Measurements from ENCODE around the gene FOSB. TPM values are rescaled to one million over a fixed set of nuclear protein-coding genes. Genes with fewer than 3 reads are reported as not detected.
A peak's percentile ranks its signal among the peaks of the same experiment; 100 is the strongest.

FOSB gene
- total and polyA plus RNA-seq, 7 donors: 1.1 to 28.1 (median 11.0) TPM

DNA sequence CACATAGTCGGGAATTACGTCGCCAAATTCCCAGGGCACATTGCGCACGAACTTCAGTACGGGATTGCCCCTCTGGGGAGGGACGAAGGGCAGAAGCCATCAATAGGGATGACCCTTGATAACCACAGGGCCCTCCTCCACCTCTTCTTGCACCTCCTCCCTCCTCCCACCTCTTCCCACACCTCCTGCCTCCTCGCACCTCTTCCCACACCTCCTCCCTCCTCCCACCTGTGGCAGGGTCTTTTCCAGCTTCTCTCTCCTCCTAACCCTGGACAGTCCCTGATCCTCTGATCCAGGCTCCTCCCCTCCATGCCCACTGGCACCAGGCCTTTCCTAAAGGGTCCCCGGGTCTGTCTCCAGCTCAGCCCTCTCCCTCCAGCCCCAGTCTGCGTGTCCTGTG, 47.4 kb upstream of the FOSB start:
- Histone ChIP-seq H3K27me3 (no peaks in the 10 kb centered on the region), H3K36me3 (peaks cover 0 to 46% (median 6%) of the 10 kb centered on the region in 4 donors), H3K4me1 (peaks cover 0 to 49% (median 32%) of the 10 kb centered on the region in 4 donors), H3K4me3 (no peak overlapping the region), H3K9me3 (no peaks in the 10 kb centered on the region), H3K27ac (no peak overlapping the region)
- WGBS, 2 donors: 87 to 90% methylated on average over 10 of the region's 10 CpGs
- TF ChIP-seq EP300 (IDR thresholded peaks at IDR 0.05): no peak
- TF ChIP-seq POLR2A (IDR thresholded peaks at IDR 0.05): no peak
- no peak for TF ChIP-seq POLR2AphosphoS5 (IDR thresholded peaks at IDR 0.05)
- TF ChIP-seq, protein P1, sequence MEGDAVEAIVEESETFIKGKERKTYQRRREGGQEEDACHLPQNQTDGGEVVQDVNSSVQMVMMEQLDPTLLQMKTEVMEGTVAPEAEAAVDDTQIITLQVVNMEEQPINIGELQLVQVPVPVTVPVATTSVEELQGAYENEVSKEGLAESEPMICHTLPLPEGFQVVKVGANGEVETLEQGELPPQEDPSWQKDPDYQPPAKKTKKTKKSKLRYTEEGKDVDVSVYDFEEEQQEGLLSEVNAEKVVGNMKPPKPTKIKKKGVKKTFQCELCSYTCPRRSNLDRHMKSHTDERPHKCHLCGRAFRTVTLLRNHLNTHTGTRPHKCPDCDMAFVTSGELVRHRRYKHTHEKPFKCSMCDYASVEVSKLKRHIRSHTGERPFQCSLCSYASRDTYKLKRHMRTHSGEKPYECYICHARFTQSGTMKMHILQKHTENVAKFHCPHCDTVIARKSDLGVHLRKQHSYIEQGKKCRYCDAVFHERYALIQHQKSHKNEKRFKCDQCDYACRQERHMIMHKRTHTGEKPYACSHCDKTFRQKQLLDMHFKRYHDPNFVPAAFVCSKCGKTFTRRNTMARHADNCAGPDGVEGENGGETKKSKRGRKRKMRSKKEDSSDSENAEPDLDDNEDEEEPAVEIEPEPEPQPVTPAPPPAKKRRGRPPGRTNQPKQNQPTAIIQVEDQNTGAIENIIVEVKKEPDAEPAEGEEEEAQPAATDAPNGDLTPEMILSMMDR (IDR thresholded peaks at IDR 0.05): no peak
- intact Hi-C loops (cut with DNase I): loop anchor here (10.0 kb wide), 1 partner anchor 274 kb away; the partner anchor contains the start of genes QPCTL and SNRPD2
- no peak for DNase-seq

DNA sequence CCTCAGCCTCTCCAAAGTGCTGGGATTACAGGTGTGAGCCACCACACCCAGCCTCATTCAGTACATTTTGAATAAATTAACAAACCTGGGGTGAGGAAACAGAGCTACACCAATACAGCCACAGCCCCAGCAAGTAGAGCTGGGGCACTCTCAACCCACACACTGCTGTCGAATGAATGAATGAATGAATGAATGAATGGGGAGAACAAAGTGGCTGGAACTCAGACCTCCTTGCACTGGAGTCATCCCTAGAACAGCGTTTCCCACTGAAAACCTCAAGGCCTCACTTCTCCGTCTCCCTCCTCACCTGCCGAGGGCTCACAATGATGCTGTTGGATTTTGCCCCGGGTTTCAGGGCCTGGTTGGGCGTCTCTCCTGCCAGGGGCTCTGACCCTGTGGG, 46.9 kb upstream of the FOSB start:
- TF ChIP-seq POLR2A (IDR thresholded peaks at IDR 0.05) (no peak), EP300 (IDR thresholded peaks at IDR 0.05) (no peak), POLR2AphosphoS5 (IDR thresholded peaks at IDR 0.05) (no peak)
- TF ChIP-seq, protein P1 (IDR thresholded peaks at IDR 0.05): no peak
- no peak for DNase-seq
- intact Hi-C loops (cut with DNase I): loop anchor here (10.0 kb wide), 1 partner anchor 274 kb away; the partner anchor contains the start of genes QPCTL and SNRPD2
- H3K9me3 ChIP-seq: no peaks in the 10 kb centered on the region
- WGBS, 2 donors: 92 to 94% methylated on average over 6 of the region's 6 CpGs
- H3K27ac ChIP-seq: no peak overlapping the region
- no peaks in the 10 kb centered on the region for H3K27me3 ChIP-seq
- peaks cover 0 to 43% (median 6%) of the 10 kb centered on the region in 4 donors for H3K36me3 ChIP-seq
- H3K4me3 ChIP-seq: no peak overlapping the region
- peaks cover 0 to 49% (median 29%) of the 10 kb centered on the region in 4 donors for H3K4me1 ChIP-seq

DNA sequence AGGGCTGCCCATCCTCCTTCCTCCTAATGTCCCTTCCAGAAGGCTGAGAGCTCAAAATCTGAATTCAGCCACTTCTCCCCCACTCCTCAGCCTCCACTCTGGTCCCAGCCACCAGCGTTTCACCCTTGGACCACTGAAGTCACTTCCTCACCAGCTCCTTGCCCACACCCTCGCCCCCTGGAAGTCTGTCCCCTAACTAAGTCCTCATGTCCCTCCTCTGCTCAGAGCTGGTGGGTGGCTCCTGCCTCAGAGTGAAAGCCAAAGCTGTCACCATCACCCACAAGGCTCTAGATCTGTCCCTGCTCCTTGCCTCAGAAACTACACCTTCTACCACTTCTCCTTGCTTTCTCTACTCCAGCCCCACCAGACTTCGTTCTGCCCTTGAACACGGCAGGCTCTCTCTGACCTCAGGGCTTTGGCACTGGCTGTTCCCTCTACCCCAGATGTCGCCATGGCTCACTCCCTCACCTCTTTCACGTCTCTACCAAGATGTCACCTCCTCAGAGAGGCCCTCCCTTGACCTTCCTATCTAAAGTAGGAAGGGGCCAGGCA, 45.8 kb upstream of the FOSB start:
- 83 to 89% methylated on average over 6 of the region's 6 CpGs for WGBS, 2 donors

DNA sequence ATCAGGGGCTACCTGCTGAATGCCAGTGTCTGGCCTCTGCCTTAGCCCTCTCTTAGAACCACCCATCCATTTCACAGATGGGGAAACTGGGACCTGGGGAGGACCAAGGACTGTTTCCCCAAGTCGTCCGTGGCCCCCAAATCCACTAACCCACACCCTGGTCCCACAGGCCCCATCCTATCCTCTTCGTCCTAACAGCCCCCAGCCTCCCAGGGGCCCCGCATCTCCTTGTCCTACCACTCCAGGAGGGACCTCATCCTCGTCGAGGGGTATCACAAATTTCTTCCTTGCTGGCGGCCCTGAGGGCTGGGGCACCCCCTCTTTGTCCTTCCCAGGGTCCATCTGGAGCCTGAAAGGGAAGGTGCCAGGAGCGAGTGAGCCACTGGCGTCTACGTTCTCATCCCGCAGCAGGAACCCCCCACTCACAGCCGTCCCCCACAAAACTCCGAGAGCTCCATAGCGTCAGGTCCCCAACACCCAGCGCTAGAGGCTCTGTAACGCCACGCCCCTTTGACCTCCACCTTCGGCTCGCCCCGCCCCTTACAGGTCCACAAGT, 44.7 kb upstream of the FOSB start:
- no peaks in the 10 kb centered on the region for H3K27me3 ChIP-seq
- no peaks in the 10 kb centered on the region for H3K9me3 ChIP-seq
- DNase-seq: no peak
- intact Hi-C loops (cut with DNase I): loop anchor here (2.0 to 10.0 kb wide), 2 partner anchors 16 to 272 kb away; partner anchors contain the start of genes POLR1G, QPCTL and SNRPD2
- TF ChIP-seq, protein P1 (IDR thresholded peaks at IDR 0.05): no peak
- TF ChIP-seq POLR2AphosphoS5 (IDR thresholded peaks at IDR 0.05) (no peak), POLR2A (IDR thresholded peaks at IDR 0.05) (no peak)
- peaks cover 0 to 30% (median 6%) of the 10 kb centered on the region in 4 donors for H3K36me3 ChIP-seq
- WGBS, 2 donors: 10 to 18% methylated on average over 20 of the region's 20 CpGs
- H3K4me3 ChIP-seq: peak overlapping the region; percentile 55 to 73 (median 61)
- H3K4me1 ChIP-seq: peaks cover 0 to 35% (median 18%) of the 10 kb centered on the region in 4 donors
- H3K27ac ChIP-seq: peak overlapping the region; percentile 80 to 92 (median 90)

More for the DNA sequence above, 45.8 kb upstream of the FOSB start:
- H3K4me1 ChIP-seq: peaks cover 0 to 37% (median 18%) of the 10 kb centered on the region in 4 donors
- TF ChIP-seq EP300 (IDR thresholded peaks at IDR 0.05) (no peak), POLR2AphosphoS5 (IDR thresholded peaks at IDR 0.05) (no peak), POLR2A (IDR thresholded peaks at IDR 0.05) (no peak)
- TF ChIP-seq, protein P1 (IDR thresholded peaks at IDR 0.05): no peak
- no peaks in the 10 kb centered on the region for H3K9me3 ChIP-seq
- no peak overlapping the region for H3K27ac ChIP-seq
- intact Hi-C loops (cut with DNase I): loop anchor here (2.0 to 10.0 kb wide), 2 partner anchors 15 to 273 kb away; partner anchors contain the start of genes POLR1G, QPCTL and SNRPD2
- peaks cover 0 to 34% (median 6%) of the 10 kb centered on the region in 4 donors for H3K36me3 ChIP-seq
- DNase-seq: no peak
- no peaks in the 10 kb centered on the region for H3K27me3 ChIP-seq
- no peak overlapping the region for H3K4me3 ChIP-seq

Data from sigmoid colon (tissue), 7 donors.